Epidermal melanocyte (primary cell): ENCODE data around the gene ARSB.

Experiments used
- DNase-seq: peaks from one replicate; pipeline ENCODE4 v3.0.0; 2011; ENCODE audit warnings: low spot score; ENCODE audit not compliant: insufficient read length

Gene ARSB

DNA sequence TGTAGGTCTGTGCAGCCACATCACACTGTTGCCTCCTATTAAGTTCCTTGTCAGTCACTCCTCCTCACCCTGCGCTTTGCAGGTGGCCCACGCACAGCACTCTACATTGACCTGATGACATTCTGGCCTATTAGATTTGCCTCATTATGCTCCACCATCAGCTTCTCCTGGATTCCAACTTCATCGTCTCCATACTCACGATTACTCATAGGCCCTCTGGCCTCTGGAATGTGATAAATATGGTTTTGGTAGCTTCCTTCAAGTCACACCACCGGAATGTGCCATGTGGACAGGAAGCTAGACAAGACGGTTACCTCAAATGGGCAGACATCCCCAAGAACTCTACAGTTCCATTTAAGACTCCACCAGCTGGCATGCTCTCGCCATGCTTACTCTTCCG, 178.6 kb downstream of the ARSB start:
- DNase-seq: no peak

DNA sequence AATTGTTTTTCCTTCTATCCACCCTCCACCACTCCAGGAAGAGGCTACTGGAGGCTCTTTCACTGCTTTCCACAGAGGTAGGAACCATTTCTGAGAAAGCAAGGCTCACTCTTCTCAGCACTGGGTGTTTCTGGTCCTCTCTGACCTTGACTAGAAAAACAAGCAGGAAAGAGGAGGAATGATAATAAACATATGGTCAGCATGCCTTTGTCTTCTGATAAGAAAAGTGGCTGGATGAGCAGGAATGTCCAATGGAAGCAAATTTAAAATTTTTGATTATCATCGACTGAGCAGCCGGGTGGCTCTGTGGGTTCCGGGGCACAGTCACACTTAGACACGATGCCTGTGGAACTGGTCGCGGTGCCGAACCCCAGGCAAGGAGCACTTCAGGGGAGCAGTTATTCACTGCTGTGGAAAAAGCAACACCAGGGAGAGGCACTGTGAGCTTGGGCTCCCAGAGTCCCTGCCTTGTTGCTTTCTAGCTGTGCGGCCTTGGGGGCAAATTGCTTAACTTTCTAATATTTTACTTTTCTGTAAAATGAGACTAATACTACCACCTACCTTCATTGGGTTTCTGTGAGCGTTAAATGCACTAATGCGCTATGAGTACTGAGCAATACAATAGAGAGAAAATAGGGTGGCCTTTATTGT, 179.5 kb downstream of the ARSB start:
- DNase-seq: no peak

DNA sequence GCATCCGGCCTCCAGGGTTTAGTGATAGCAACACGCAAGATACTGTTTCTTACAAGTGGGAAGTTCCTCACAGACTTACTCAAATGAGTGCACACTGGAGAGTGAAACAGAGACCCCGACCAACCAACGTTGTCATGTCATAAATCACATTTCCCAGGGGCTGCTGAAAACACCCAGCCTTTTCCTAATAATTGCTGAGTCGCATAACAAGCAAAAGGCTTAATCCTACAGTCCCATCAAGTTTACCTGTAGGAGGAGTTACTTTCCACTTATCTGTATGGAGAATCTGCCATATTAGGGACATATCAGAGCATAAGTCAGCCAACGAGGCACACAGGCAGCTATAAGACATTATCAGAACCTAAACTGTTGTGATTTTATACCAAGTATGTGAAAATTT, 180.1 kb downstream of the ARSB start:
- no peak for DNase-seq

DNA sequence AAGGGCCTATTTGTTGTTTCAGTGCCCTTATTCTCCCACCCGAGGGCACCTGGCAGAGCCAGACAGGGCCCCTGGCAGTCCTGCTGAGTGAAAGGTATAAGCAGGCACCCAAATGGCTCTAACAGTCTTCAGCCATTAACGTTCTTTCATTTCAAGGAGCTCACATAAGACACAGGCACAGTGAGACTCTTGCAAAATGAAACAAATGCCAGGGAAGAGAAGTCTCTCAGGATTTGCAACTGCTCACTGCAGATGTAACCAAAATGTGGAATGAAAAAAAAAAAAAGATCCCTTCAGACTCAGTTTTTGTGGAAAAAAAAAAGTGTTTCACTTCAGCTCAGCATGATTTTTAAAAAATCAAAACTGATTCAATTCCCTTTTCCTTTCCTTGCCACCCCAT, 181.2 kb downstream of the ARSB start:
- DNase-seq: no peak

DNA sequence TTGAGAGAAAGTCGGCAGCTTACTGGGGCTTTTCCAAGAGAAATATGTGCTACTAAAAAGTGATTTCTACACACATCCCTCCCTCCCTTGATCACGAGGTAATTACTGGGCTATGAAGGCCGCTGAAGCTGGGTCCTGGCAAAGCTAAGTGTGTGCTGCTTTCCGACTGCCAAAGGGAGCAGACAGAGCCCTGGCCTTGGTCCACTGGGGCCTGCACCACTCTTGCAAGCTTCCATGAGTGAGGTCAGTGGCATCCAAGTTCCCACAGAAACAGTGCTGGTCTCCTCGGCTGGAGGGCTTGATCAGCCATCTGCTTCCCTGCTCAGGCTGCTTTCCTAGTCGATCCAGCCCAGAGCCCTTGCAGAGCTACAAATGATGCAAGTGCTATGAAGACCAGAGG, 181.8 kb downstream of the ARSB start:
- no peak for DNase-seq

DNA sequence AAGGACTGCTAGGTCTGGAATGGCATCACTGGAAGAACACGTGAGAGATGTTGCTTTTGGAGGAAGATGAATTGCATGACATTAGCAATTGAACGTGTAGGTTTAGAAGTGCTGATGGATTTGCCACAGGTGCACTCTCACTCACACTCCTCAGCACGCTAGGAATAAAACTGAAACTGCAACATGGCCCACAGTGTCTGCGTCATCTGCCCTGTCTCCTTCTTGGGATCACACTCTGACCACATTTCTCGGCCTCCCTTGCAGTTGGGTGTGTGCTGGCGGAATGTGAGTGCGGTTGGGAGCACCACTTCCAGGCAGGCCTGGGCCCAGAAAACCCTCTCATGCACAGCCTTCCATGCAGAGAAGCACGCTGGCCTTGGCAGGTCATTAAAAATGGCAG, 183.7 kb downstream of the ARSB start:
- DNase-seq: no peak

DNA sequence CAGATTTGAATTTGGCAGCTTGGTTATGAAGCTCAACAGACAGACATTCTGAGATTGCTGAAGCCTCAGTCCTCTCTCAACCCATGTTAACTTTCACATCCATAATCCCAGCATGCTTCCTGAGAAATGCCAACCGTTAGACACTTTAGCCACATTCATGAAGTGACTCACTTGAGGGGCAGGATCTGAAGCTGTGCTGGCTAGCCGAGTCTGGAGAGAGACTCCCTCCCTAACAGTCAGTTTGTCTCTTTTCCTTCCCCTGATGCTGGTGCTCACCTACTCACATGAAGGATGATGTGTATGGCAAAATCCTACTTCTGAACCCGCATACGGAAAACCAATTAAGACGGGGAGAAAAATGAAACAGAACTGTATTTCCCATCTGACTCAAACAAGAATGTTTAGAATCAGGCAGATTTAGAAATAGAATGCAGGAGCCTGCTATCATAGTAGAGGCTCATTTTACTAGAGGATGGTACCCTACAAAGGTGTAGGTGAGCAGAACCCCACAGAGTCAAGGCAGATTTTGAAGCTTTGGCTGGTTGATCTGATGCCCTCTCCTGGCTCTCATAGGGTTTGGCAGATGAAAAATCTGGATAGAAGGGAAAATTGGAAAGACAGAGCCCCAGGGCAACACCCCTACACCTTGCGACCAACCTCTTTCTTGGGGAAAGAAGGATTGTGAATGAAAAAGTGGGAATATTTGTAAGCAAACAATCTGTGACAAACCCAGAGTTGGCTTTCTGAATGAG, 185.7 kb downstream of the ARSB start:
- DNase-seq: no peak

DNA sequence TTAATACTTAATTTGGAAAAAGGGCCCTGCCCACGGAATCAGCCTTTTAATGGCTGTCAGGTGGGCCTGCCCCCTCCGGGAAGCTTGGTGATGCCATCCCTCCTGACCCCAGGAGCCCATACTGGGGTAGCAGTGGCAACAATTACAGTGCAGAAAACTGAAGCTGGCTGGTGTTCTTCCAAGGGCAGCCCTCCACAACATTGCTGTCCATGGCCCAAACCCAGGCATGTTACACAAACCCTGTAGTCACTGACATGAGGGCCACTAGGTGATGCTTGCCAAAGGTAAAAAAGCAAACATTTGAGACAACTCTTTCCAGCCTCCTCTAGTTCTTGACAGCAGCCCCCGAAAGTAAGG, 186.5 kb downstream of the ARSB start:
- DNase-seq: no peak

DNA sequence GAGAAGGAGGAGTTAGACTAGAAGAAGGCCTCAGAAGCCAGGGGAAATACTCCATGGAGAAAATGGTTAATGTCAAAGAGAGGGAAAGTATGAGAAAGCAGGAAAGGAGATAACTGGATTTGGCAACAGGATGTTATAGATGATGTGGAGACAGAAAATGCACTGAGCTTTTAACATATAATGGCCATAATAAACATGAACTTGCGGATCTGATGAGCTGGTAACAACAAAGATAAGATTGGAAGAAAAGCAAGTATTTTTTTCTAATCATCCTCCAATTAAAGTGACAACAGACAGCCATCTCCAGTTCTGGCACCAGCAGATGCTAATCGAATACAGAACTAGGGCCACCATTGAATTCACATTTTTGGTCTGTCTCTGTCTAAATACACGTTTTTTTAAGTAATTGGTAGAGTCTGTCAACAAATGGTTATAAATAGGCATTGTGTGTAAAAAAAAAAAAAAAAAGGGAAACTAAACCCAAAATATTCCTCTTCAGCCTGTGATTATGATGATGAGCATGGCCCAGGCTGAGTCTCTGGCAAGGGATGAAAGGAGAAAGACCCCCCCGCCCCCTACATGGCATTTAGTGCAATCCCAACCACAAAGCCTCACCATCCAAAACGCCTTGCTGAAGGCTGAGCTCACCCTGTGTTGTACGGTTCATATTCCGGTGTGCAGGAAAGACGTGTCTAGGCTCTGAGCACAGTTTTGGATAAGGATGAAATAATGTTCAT, 187.0 kb downstream of the ARSB start:
- no peak for DNase-seq

DNA sequence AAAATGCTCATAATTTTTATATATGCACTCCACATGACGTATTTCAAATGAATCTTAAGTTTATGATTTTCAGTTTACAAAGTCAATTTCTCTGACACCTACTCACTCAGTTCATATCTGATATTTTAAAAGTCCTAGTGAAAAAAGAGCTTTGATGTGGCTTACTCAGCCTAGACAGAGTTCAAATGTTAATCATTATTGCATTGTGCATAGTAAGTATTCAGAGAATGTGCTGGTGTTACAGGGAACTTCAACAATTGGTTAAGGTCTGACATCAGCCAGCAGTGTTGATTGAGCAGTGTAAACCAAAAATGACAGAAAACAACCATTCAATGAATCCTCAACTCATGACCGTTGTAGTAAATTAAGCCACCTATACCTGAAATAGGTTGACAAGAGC, 189.4 kb downstream of the ARSB start:
- DNase-seq: no peak

DNA sequence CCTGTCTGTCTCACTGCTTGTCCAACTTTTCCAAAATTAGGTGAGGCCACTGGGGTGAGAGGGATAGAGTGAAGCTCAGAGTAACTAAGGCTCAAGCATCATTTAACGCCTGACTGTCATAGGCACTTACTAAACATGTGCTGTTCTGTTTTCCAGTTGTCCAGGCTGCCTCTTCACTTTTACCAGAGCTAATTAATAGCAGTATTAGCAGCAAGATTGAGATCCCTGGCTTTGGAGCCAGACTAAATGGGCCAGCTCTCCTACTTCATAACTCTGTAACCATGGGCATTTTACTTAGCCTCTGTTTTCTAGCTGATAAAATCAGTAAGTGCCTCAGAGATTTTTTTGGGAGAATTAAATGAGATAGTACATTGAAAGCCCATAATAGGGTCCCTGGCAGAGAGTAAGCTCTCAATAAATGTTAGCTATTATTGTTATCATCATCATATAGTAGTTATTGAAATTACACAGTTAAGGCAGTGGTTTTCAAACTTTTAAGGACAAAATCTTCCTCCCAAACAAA, 190.4 kb downstream of the ARSB start:
- DNase-seq: no peak

DNA sequence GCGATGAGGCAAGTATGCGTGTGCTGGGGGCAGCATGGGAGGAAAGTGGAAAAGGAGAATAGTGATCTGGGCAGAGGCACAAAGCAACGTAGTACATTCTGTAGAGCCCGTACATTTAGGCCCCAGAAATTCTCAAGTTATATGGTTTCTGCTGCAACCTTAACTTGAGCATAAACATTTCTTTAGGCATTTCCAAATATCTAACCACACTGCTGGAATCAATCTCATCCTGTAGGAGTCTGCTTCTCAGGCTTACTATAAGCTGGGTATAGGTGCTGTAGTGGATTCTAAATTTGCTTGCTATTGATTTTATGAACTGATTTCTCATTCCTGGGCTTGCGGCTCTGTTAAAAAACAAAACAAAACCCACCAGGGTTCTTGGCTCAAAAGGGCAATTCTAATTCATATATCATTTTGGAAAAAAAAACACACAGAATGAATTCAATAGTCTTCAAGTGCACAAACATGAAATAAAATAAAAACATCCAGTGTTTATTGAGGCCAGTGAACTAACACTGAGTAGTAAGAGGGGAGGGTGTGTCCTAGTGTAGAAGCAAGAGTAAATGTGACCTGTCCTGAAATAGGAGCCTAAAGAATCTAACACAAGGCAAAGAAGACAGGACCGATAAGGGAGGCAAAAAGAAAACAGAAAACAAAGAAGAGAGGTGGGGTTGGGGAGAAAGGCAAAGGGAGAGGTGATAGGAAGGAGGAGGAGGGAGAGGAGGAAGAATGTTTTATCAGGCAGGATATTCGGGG, 191.0 kb downstream of the ARSB start:
- no peak for DNase-seq

DNA sequence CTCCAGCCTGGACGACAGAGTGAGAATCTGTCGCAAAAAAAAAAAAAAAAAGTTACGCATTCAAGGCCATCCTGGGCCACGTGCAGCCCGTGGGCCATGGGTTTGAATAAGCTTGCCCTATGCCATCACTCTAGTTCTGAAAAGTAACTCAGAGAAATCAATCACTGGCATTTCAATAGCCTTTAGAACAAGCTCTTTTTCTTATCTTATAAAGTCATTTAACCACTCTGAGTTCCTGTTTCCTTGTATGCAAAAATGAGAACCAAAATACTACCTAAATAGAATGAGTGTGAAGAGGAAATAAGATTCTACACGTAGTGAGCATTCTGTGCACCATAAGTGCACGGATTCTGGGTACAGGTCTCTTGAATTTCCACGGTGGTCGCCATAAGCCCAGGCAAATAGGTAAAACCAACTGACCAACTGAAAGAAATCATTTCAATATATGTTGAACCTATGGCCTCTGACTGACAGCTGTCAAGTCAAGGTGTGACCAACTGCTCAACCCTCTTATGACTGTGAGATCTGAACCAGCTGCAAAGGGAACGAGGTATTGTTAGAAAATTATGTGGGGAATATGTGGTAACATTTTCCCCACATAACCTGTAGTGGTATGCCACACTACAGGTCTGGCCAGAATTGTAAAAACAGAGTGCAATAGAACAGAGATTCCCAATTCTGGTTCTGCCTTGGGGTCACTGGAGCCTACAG, 192.6 kb downstream of the ARSB start:
- no peak for DNase-seq

DNA sequence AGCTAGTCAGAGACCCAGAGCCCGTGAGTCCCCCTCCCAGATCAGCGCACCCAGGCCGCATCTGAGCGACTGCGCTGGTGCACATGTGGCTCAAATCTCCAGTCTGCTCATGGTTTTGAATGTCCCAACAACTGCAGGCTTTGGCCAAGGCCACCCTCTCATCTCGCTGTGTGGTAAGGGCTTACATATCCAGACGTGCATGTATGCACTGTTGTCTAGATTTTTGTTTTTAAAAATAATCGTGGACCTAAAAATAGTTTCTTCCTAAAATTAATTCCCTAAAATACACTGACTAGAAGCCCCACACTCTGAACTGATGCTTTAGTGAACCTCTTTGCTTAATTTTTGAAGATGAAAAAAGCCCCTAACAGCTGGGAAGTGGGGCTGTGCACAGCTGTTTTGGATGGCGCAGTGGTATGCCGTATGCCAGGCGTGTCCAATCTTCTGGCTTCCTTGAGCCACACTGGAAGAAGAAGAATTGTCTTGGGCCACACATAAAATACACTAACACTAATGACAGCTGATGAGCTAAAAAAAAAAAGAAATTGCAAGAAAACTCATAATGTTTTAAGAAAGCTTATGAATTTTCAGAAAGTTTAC, 193.5 kb downstream of the ARSB start:
- DNase-seq: no peak

DNA sequence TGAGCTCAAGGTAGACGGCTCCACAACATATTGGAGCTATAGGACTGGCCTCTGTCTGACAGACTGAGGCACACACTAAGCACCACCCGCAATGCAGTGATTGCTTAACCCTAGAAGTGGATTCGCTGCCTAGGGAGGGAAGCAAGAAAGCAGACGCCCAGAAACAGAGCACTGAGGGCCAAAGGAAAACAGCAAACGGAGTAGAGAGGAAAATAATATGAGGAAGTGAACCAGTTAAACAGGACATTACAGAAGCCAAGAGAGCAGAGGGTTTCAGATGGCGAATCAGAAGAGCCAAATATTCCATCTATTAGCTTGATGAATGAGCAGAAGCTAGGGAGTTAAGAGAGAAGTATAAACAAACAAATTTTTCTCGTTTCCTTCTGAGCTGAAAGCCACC, 197.3 kb downstream of the ARSB start:
- no peak for DNase-seq

DNA sequence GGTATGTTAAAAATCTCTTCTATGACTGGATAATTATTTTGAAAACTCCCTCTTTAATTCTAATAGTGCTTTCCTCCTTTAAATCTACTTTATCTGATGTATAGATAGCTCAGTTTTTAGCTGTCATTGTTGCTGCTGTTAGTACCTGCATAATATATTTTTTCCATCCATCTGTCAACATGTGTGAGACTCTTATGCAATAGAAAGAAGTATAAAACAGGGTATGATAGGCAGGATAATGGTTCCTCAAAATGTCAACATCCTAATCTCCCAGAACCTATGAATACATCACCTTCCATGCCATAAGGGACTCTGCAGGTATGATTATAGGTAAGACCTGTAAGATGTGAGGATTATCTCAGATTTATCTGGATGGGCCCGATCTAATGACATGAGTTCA, 199.7 kb downstream of the ARSB start:
- DNase-seq: no peak

DNA sequence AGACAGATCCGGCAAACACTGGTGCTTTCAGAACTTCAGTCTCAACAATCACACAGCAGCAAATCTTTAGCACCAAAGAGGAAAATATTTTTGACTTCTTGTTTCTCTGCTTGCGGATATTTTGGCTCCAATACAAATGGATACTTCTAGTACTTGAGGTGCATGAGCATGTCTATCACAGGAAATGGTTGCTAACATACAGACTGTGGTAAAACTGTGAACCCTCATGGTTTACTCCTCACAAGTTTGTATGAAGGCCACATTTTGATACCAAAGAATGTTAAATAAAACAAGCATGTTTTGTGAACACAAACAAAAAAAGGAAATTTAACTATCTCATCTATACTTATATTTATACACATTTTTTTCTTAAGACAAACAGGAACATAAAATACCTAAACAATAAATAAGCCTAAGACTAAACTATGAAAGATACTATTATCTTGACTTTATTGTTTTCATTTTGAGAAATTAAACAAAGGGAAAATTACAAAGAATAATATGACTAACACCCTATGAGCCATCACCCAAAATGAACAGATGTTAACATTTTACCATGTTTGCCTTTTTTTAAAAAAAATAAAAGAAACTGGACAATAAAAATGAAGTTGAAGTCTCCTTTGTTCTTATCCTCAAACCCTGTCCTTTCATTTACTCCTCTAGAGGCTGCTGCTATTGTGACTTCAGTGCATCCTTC, 201.5 kb downstream of the ARSB start:
- no peak for DNase-seq

DNA sequence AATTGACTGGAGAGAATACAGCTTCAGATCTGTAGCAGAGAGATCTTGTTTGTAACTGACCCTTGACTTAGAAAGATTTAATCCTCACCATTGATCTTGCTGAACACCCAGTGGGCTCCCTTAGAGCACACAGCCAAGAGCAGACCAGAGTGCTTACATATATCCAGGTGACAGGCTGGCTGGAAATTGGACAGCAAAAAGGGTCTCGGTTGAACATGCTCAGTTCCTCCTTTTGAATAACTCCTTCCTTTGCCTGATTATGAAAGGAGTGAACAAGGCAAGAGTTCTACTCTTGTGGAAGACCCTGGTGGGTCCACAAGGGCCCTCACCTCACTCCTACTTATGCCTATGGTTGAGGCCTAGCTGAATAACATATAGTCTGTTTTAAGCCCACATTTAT, 202.4 kb downstream of the ARSB start:
- DNase-seq: no peak

DNA sequence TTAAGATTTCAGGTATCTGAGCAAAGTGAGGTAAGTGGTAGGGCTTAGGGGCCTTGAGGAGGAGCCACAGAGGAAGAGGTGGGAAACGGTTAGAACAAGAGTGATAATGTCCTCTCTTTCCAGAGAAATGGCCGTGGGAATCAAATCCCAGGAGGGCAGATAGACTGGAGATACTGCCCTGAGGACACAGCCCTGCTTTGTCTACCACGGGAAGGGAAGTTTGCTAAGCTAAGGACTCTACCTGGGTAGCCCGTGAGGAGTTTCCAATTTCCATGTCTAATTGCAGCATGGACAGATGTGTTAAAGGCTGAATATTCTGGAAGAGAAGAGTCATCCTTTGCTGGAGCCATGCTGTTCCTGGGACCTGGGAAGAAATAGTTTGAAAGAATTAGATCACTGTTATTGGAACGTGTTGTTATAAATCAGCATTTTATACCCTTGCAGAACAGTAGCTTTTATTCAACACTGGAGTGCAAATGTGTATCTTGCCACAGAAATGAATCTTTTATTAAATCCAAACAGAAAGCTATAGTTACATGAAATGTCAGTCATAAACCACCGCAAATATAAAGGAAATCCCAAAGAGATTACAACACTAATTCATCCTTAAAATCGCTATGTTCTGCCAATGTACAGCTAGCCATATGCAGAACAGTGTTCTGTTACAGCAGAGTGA, 203.4 kb downstream of the ARSB start:
- DNase-seq: no peak
